ENCODE measurements around the gene CDK5R1. TPM values are rescaled to one million over a fixed set of nuclear protein-coding genes. Genes with fewer than 3 reads are reported as not detected.

Gene CDK5R1
- total RNA-seq, 1 donor from 2014 or later = 1.3 TPM

GRCh38 chr17:32464374-32464773 lies 22.4 kb upstream of the CDK5R1 start:
- intact Hi-C loops (cut with DNase I) = loop anchor here (5.0 kb wide), 1 partner anchor 293 kb away; no protein-coding TSS in a partner anchor

GRCh38 chr17:32467949-32468348 lies 18.8 kb upstream of the CDK5R1 start:
- ATAC-seq = no peak
- intact Hi-C loops (cut with DNase I) = no loop called here
- no peak for DNase-seq (ENCODE audit: missing footprints)

More at GRCh38 chr17:32464374-32464773, 22.4 kb upstream of the CDK5R1 start:
- ATAC-seq = no peak
- no peak for DNase-seq (ENCODE audit: missing footprints)

- ATAC-seq = peak; percentile 57
- intact Hi-C loops (cut with DNase I) = no loop called here
- DNase-seq (ENCODE audit: missing footprints) = no peak
Measured at GRCh38 chr17:32470405-32471167, 16.2 kb upstream of the CDK5R1 start.

- no peak for DNase-seq (ENCODE audit: missing footprints)
- intact Hi-C loops (cut with DNase I) = no loop called here
- ATAC-seq = no peak
Measured at GRCh38 chr17:32471652-32472051, 15.1 kb upstream of the CDK5R1 start.

GRCh38 chr17:32475258-32475657 lies 11.5 kb upstream of the CDK5R1 start:
- intact Hi-C loops (cut with DNase I) = no loop called here
- DNase-seq (ENCODE audit: missing footprints) = no peak
- ATAC-seq = no peak

- intact Hi-C loops (cut with DNase I) = no loop called here
- ATAC-seq (no peak), DNase-seq (ENCODE audit: missing footprints) (no peak)
Measured at GRCh38 chr17:32477220-32477619, 9.6 kb upstream of the CDK5R1 start.

GRCh38 chr17:32479074-32479617 lies 7.6 kb upstream of the CDK5R1 start:
- intact Hi-C loops (cut with DNase I) = no loop called here
- no peak for DNase-seq (ENCODE audit: missing footprints)
- no peak for ATAC-seq

- ATAC-seq = no peak
- intact Hi-C loops (cut with DNase I) = loop anchor here (5.0 kb wide), 1 partner anchor 176 kb away; no protein-coding TSS in a partner anchor
- no peak for DNase-seq (ENCODE audit: missing footprints)
Measured at GRCh38 chr17:32481193-32481592, 5.6 kb upstream of the CDK5R1 start.

GRCh38 chr17:32482568-32483320 lies 4.0 kb upstream of the CDK5R1 start:
- no peak for ATAC-seq
- intact Hi-C loops (cut with DNase I) = loop anchor here (5.0 kb wide), 1 partner anchor 175 kb away; no protein-coding TSS in a partner anchor
- no peak for DNase-seq (ENCODE audit: missing footprints)

GRCh38 chr17:32483451-32484019 lies 3.3 kb upstream of the CDK5R1 start:
- intact Hi-C loops (cut with DNase I) = loop anchor here (5.0 kb wide), 1 partner anchor 174 kb away; no protein-coding TSS in a partner anchor
- ATAC-seq (peak; percentile 92), DNase-seq (ENCODE audit: missing footprints) (peak; percentile 92)

- ATAC-seq = no peak
- intact Hi-C loops (cut with DNase I) = loop anchor here (5.0 kb wide), 1 partner anchor 173 kb away; no protein-coding TSS in a partner anchor
- DNase-seq (ENCODE audit: missing footprints) = no peak
Measured at GRCh38 chr17:32484041-32484461, 2.7 kb upstream of the CDK5R1 start.

GRCh38 chr17:32484628-32485027 lies 2.2 kb upstream of the CDK5R1 start:
- intact Hi-C loops (cut with DNase I) = loop anchor here (5.0 kb wide), 2 partner anchors 173 to 273 kb away; no protein-coding TSS in a partner anchor
- no peak for ATAC-seq
- DNase-seq (ENCODE audit: missing footprints) = no peak

- no peak for ATAC-seq
- no peak for DNase-seq (ENCODE audit: missing footprints)
- intact Hi-C loops (cut with DNase I) = loop anchor here (5.0 kb wide), 1 partner anchor 272 kb away; no protein-coding TSS in a partner anchor
Measured at GRCh38 chr17:32485261-32486110, 1.3 kb upstream of the CDK5R1 start.

- DNase-seq (ENCODE audit: missing footprints) (peak; percentile 91), ATAC-seq (peak; percentile 84)
- intact Hi-C loops (cut with DNase I) = loop anchor here (5.0 kb wide), 1 partner anchor 271 kb away; no protein-coding TSS in a partner anchor
Measured at GRCh38 chr17:32486111-32486700, 587 bp upstream of the CDK5R1 start.

- ATAC-seq = no peak
- intact Hi-C loops (cut with DNase I) = loop anchor here (5.0 kb wide), 1 partner anchor 270 kb away; no protein-coding TSS in a partner anchor
- DNase-seq (ENCODE audit: missing footprints) = no peak
Measured at GRCh38 chr17:32487473-32488176, 832 bp downstream of the CDK5R1 start.

GRCh38 chr17:32488177-32488542 lies 1.4 kb downstream of the CDK5R1 start:
- intact Hi-C loops (cut with DNase I) = loop anchor here (5.0 kb wide), 1 partner anchor 269 kb away; no protein-coding TSS in a partner anchor
- DNase-seq (ENCODE audit: missing footprints) = no peak
- no peak for ATAC-seq

GRCh38 chr17:32488604-32489180 lies 1.9 kb downstream of the CDK5R1 start:
- ATAC-seq (no peak), DNase-seq (ENCODE audit: missing footprints) (no peak)
- intact Hi-C loops (cut with DNase I) = loop anchor here (5.0 kb wide), 1 partner anchor 269 kb away; no protein-coding TSS in a partner anchor
